GM10266 (cell line): ENCODE data around the gene CYP21A2.
"Not testable (repeated sequence)": the region's sequence is repeated elsewhere in the genome, so short reads cannot be mapped to it uniquely, and the experiment has no call there.

ENCODE experiments used
- DNase-seq: peaks from one replicate; pipeline ENCODE4 v3.0.0; 2012; ENCODE audit errors: extremely low spot score
- TF ChIP-seq, protein P1 (sequence below): IDR thresholded peaks from 2 replicates; pipeline ENCODE4 v1.5.1; 2012; ENCODE audit warnings: mild to moderate bottlenecking, low read depth; ENCODE audit not compliant: control insufficient read depth, insufficient read depth; ENCODE audit errors: missing control alignments

CYP21A2 gene

DNA sequence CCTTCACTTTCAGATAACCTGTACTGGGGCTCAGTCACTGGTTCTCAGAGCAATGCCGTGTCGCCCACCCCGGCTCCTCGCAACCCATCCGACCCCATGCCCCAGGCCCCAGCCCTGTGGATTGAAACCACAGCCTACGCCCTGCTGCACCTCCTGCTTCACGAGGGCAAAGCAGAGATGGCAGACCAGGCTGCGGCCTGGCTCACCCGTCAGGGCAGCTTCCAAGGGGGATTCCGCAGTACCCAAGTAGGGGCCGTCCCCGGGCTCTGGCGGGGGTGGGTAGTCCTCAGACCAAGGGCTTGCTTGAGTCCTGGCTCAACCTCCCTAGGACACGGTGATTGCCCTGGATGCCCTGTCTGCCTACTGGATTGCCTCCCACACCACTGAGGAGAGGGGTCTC lies 8.7 kb upstream of the CYP21A2 start:
- DNase-seq, result not testable (repeated sequence)

DNA sequence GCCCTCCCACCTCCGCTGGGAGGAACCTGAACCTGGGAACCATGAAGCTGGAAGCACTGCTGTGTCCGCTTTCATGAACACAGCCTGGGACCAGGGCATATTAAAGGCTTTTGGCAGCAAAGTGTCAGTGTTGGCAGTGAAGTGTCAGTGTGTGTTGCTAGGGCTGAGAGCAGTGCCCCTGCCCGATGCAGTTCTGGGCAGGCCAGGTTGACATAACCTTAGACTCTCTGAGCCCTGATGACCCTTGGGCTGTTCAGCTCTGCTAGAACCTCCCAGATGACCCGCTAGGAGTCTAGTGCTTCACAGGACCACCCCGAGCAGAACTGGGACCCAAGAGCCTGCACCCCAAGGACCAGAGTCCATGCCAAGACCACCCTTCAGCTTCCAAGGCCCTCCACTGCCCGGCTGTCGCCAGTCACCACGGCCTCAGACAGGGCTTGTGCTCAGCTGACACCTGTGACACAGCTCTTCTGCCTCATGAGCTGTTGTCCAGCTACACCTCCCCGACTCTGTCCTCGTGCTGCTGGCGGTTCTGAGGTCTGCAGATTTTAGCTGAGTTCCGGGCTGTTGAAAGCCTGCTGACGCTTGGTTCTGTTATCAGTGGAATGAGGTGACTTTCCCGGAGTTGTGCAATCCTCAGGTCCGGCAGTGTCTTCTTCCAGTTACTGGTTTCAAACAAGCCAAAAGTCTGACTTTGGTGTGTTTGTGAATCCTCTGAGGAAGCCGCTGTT lies 2.8 kb upstream of the CYP21A2 start:
- DNase-seq, result not testable (repeated sequence)

DNA sequence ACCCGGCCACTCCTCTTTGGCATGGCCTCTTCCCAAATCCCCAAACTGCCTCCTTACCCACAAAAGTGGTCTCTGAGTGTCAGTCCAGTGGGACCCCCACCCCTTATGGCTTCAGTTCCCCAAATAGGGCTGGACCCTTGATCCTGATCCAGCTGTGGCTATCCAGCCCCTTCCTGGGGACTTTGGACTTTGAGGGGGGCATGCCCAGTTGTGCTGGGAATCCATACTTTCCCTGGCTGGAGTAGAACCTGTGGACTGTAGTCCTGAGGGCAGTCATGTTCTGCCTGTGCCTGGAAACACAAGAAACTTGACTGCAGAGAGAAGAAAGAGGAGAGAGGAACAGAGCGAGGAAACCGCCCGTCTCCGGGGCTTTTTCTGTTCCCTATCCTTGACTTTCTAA lies 1.1 kb upstream of the CYP21A2 start:
- DNase-seq, result not testable (repeated sequence)

DNA sequence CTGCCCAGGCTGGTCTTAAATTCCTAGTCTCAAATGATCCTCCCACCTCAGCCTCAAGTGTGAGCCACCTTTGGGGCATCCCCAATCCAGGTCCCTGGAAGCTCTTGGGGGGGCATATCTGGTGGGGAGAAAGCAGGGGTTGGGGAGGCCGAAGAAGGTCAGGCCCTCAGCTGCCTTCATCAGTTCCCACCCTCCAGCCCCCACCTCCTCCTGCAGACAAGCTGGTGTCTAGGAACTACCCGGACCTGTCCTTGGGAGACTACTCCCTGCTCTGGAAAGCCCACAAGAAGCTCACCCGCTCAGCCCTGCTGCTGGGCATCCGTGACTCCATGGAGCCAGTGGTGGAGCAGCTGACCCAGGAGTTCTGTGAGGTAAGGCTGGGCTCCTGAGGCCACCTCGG lies 663 bp downstream of the CYP21A2 start:
- not testable (repeated sequence) for DNase-seq

DNA sequence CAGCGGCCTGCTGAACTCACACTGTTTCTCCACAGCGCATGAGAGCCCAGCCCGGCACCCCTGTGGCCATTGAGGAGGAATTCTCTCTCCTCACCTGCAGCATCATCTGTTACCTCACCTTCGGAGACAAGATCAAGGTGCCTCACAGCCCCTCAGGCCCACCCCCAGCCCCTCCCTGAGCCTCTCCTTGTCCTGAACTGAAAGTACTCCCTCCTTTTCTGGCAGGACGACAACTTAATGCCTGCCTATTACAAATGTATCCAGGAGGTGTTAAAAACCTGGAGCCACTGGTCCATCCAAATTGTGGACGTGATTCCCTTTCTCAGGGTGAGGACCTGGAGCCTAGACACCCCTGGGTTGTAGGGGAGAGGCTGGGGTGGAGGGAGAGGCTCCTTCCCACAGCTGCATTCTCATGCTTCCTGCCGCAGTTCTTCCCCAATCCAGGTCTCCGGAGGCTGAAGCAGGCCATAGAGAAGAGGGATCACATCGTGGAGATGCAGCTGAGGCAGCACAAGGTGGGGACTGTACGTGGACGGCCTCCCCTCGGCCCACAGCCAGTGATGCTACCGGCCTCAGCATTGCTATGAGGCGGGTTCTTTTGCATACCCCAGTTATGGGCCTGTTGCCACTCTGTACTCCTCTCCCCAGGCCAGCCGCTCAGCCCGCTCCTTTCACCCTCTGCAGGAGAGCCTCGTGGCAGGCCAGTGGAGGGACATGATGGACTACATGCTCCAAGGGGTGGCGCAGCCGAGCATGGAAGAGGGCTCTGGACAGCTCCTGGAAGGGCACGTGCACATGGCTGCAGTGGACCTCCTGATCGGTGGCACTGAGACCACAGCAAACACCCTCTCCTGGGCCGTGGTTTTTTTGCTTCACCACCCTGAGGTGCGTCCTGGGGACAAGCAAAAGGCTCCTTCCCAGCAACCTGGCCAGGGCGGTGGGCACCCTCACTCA lies 1.4 kb downstream of the CYP21A2 start:
- DNase-seq, result not testable (repeated sequence)

DNA sequence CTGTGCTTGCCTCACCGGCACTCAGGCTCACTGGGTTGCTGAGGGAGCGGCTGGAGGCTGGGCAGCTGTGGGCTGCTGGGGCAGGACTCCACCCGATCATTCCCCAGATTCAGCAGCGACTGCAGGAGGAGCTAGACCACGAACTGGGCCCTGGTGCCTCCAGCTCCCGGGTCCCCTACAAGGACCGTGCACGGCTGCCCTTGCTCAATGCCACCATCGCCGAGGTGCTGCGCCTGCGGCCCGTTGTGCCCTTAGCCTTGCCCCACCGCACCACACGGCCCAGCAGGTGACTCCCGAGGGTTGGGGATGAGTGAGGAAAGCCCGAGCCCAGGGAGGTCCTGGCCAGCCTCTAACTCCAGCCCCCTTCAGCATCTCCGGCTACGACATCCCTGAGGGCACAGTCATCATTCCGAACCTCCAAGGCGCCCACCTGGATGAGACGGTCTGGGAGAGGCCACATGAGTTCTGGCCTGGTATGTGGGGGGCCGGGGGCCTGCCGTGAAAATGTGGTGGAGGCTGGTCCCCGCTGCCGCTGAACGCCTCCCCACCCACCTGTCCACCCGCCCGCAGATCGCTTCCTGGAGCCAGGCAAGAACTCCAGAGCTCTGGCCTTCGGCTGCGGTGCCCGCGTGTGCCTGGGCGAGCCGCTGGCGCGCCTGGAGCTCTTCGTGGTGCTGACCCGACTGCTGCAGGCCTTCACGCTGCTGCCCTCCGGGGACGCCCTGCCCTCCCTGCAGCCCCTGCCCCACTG lies 2.3 kb downstream of the CYP21A2 start:
- not testable (repeated sequence) for DNase-seq

DNA sequence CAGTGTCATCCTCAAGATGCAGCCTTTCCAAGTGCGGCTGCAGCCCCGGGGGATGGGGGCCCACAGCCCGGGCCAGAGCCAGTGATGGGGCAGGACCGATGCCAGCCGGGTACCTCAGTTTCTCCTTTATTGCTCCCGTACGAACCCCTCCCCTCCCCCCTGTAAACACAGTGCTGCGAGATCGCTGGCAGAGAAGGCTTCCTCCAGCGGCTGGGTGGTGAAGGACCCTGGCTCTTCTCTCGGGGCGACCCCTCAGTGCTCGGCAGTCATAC lies 2.8 kb downstream of the CYP21A2 start:
- not testable (repeated sequence) for DNase-seq

DNA sequence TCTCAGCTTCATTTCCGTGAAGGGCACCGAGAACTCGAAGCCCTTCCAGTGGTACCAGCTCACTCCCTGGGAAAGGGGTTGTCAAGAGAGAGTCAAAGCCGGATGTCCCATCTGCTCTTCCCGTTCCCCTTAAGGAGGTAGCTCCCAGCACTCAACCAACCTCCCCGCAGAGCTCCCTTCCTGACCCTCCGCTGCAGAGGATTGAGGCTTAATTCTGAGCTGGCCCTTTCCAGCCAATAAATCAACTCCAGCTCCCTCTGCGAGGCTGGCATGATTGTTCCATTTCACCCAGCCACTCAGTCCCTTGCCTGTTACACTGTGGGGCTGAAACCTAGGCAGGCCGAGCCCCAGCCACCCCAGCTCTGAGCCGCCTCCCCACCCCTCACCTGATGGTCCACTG lies 3.2 kb downstream of the CYP21A2 start:
- DNase-seq, result not testable (repeated sequence)

DNA sequence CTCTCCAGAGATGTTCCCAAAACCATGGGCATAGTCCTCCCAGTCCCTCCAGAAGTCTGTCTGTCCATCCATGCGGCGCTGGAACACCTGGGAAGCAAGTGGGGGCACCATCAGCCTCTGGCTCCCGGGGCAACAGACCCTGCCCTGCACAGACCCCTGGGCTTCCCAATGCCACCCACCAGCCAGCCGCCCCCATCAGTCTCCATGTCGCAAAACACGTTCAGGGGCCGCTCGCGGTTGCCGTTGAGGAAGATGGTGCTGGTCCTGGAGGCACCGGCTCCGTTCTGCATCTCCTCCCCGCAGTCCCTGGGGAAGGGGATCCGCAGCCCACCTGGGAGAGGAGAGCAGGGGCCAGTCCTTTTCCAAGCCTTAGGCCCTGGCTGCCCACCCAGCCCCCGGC lies 4.1 kb downstream of the CYP21A2 start:
- DNase-seq, result not testable (repeated sequence)

DNA sequence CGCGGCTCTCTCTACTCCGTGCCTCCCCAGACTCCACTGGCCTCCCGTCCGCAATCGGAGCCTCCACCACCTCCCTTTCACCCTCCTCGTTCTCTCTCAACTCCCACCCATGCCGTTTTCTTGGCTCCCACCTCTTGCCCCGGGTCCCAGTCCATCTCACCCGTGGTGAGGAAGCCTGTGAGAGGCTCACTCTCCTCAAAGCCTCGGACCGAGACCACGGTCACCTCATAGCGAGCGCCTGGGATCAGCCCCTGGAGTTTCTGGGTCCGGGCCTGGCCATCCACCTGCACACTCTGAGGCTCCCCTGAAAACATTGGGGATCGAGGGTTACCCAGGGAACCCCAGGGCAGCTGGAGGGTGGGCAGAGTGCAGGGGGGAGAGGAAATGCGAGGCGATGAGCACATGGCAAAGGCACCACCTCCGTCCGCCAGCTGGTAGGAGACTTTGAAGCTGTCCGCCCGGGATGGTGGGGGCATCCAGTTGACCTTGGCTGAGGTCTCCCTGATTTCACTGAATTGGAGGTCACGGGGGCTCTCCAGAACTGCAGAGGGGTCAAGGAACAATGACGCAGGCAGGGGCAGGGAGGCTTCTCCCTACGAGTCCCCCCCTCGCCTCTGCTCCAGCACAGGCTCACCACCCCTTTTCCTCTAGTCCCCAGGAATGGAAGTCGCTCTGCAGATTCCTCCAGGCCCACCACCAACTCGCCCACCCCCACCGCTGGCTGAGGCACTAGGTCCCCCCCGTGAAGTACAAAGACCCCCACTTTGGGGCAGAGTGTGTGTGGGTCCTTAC lies 5.6 kb downstream of the CYP21A2 start:
- DNase-seq, result not testable (repeated sequence)

DNA sequence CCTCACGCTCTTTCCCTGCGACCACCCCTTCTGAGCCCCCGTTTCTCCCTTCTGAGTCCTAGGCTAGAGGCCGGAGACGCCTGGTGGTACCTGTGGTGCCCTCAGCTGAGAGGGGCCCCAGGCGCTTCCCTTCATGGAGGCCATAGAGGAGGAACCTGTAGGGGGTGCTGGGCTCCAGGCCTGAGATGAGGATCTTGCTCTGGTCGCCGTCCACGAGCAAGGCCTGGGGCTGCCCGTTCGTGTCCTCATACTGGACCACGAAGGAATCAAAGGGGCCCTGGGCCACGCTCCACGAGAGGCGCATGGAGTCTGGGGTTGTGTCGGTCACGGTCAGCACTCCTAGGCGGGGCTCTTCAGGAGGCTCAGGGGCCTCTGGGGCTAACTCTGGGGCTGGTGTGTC lies 6.7 kb downstream of the CYP21A2 start:
- not testable (repeated sequence) for DNase-seq

DNA sequence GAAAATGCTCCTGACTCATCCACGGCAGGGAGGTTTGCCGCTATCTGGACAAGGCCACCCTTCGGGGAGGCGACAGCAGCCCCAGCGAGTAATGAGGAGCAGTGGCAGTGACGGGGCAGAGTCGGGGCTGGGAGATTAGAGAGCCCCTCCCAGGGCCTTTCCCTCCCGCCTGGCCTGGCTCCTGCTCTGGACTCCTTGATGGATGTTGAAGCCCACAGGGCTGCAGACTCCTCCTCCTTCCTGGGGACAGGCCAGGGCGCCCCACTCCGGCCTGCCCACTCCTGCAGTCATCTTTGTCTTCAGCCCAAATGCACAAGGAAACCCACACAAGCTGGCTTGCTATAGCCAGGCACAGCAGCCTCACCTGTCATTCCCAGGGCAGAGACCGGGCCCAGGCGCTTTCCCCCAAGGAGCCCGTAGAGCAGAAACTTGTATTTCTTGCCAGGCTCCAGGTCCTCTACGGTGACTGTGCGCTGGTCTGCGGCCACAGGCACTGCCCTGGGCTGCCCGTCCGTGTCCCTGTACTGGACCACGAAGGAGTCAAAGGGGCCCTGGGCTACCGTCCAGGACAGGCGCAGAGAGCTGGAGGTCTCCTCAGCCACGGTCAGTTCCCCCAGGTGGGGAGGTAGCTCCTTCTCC lies 7.7 kb downstream of the CYP21A2 start:
- DNase-seq, result no peak
- TF ChIP-seq, protein P1, sequence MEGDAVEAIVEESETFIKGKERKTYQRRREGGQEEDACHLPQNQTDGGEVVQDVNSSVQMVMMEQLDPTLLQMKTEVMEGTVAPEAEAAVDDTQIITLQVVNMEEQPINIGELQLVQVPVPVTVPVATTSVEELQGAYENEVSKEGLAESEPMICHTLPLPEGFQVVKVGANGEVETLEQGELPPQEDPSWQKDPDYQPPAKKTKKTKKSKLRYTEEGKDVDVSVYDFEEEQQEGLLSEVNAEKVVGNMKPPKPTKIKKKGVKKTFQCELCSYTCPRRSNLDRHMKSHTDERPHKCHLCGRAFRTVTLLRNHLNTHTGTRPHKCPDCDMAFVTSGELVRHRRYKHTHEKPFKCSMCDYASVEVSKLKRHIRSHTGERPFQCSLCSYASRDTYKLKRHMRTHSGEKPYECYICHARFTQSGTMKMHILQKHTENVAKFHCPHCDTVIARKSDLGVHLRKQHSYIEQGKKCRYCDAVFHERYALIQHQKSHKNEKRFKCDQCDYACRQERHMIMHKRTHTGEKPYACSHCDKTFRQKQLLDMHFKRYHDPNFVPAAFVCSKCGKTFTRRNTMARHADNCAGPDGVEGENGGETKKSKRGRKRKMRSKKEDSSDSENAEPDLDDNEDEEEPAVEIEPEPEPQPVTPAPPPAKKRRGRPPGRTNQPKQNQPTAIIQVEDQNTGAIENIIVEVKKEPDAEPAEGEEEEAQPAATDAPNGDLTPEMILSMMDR, result no peak

DNA sequence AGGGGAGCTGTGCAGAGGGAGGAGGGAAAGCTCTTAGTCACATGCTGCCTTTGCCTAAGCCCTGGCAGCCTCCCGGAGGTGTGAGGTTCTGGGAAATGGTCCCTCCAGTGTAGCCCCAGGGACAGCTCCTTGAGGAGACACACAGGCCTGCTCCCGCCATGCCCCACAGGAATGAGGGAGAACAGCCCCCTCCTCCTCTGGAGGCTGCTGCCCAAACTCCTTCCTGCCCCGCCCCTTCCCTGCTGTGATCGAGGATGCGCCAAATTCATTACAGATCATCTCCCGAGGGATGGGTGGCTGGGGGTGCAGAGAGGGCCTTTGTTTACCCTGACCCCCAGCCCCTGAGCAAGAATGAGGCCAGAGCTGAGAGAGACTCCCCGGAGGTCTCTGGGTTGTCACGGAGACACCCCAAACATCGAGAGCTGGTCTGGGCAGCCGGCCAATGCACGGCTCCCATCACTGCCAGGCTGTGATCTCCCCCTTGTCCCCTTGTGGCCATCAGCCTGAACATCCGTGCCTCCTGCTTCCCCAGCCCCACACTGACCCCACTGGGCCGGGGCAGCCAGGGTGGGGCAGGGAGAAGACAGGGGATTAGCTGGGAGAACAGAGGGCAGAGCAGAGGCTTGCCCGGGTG lies 8.4 kb downstream of the CYP21A2 start:
- TF ChIP-seq, protein P1, result no peak
- DNase-seq, result no peak
